Tibial artery (tissue), 4 donors: ENCODE results near the gene MMP15.

Experiments used
- DNase-seq, 2 donors: peaks; one replicate each; pipeline ENCODE4 v3.0.0-alpha.2; 2019
- H3K27ac ChIP-seq, 2 donors: fragments of 200-600 bp; sonication (generic) in 1 of 2; 1 replicate in 1 of 2; 2 replicates in 1 of 2; pipeline ENCODE4 v1.5.1; 2018 to 2019; ENCODE audit warnings: mild to moderate bottlenecking in 1 of 2
- H3K27me3 ChIP-seq, 2 donors: fragments of 200-600 bp; sonication (generic) in 1 of 2; one replicate each; pipeline versions ENCODE4 v1.5.1 to v1.6.0; 2016 to 2019
- H3K36me3 ChIP-seq, 3 donors: fragments of 200-600 bp; sonication (generic) in 2 of 3; one replicate each; pipeline ENCODE4 v1.5.1; 2016 to 2019; ENCODE audit warnings: mild to moderate bottlenecking in 2 of 3
- H3K4me1 ChIP-seq, 4 donors: fragments of 200-600 bp; sonication (generic) in 2 of 4; 1 replicate in 3 of 4; 2 replicates in 1 of 4; pipeline ENCODE4 v1.5.1; 2016 to 2019
- H3K4me3 ChIP-seq, 2 donors: fragments of 200-600 bp; sonication (generic) in 1 of 2; 1 replicate in 1 of 2; 2 replicates in 1 of 2; pipeline ENCODE4 v1.5.1; 2018 to 2019; ENCODE audit warnings: mild to moderate bottlenecking in 2 of 2
- H3K9me3 ChIP-seq, 3 donors: fragments of 200-600 bp; sonication (generic) in 1 of 3; one replicate each; pipeline ENCODE4 v1.5.1; 2016 to 2019
- CTCF ChIP-seq, 2 experiments: fragments of 200-600 bp in 1 of 2; fragments of 450-650 bp in 1 of 2; IDR thresholded peaks; one replicate each; pipeline ENCODE4 v1.5.1; 2017 to 2019; ENCODE audit warnings: antibody characterized with exemption in 2 of 2, mild to moderate bottlenecking in 1 of 2, moderate library complexity in 1 of 2
- intact Hi-C: fragments of 100-400 bp; cut with DNase I; formaldehyde crosslinking; loops from one replicate; pipeline ENCODE4 v1.15.0; 2023; ENCODE audit warnings: low total_unique reads

Gene MMP15

GRCh38 chr16:58043571-58044155 is 18.1 kb downstream of the MMP15 start:
- TF ChIP-seq CTCF (IDR thresholded peaks at IDR 0.05): no peak
- no peaks in the 10 kb centered on the region for H3K27me3 ChIP-seq
- peaks cover 0 to 23% (median 21%) of the 10 kb centered on the region in 3 donors for H3K36me3 ChIP-seq
- intact Hi-C loops: no loop called here
- H3K4me1 ChIP-seq: no peaks in the 10 kb centered on the region
- H3K9me3 ChIP-seq: no peaks in the 10 kb centered on the region
- no peak for DNase-seq
- H3K4me3 ChIP-seq: no peak overlapping the region
- no peak overlapping the region for H3K27ac ChIP-seq

GRCh38 chr16:58044266-58045019 is 18.9 kb downstream of the MMP15 start:
- Histone ChIP-seq H3K36me3 (peaks cover 0 to 23% (median 21%) of the 10 kb centered on the region in 3 donors), H3K27me3 (no peaks in the 10 kb centered on the region), H3K9me3 (no peaks in the 10 kb centered on the region), H3K4me3 (no peak overlapping the region), H3K27ac (no peak overlapping the region), H3K4me1 (no peaks in the 10 kb centered on the region)
- DNase-seq: no peak
- intact Hi-C loops: no loop called here
- TF ChIP-seq CTCF (IDR thresholded peaks at IDR 0.05): no peak

DNA sequence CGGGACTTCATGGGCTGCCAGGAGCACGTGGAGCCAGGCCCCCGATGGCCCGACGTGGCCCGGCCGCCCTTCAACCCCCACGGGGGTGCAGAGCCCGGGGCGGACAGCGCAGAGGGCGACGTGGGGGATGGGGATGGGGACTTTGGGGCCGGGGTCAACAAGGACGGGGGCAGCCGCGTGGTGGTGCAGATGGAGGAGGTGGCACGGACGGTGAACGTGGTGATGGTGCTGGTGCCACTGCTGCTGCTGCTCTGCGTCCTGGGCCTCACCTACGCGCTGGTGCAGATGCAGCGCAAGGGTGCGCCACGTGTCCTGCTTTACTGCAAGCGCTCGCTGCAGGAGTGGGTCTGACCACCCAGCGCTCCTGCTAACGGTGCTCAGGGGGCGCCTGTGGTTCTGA is 19.5 kb downstream of the MMP15 start:
- Histone ChIP-seq H3K9me3 (no peaks in the 10 kb centered on the region), H3K4me3 (no peak overlapping the region), H3K4me1 (no peaks in the 10 kb centered on the region), H3K27ac (no peak overlapping the region), H3K27me3 (no peaks in the 10 kb centered on the region), H3K36me3 (peaks cover 0 to 23% (median 18%) of the 10 kb centered on the region in 3 donors)
- no peak for TF ChIP-seq CTCF (IDR thresholded peaks at IDR 0.05)
- intact Hi-C loops: no loop called here
- no peak for DNase-seq

GRCh38 chr16:58046054-58046881 is 20.7 kb downstream of the MMP15 start:
- Histone ChIP-seq H3K9me3 (no peaks in the 10 kb centered on the region), H3K4me3 (no peak overlapping the region), H3K27ac (no peak overlapping the region), H3K4me1 (no peaks in the 10 kb centered on the region), H3K36me3 (peaks cover 0 to 23% (median 10%) of the 10 kb centered on the region in 3 donors), H3K27me3 (no peaks in the 10 kb centered on the region)
- DNase-seq: no peak
- no peak for TF ChIP-seq CTCF (IDR thresholded peaks at IDR 0.05)
- intact Hi-C loops: no loop called here

- H3K9me3 ChIP-seq: no peaks in the 10 kb centered on the region
- DNase-seq: no peak
- peaks cover 0 to 2% of the 10 kb centered on the region in 2 donors for H3K27me3 ChIP-seq
- H3K36me3 ChIP-seq: peaks cover 0 to 18% (median 9%) of the 10 kb centered on the region in 3 donors
- TF ChIP-seq CTCF (IDR thresholded peaks at IDR 0.05): no peak
- no peak overlapping the region for H3K27ac ChIP-seq
- intact Hi-C loops: no loop called here
- no peaks in the 10 kb centered on the region for H3K4me1 ChIP-seq
- H3K4me3 ChIP-seq: no peak overlapping the region
These were observed 21.4 kb downstream of the MMP15 start for GRCh38 chr16:58046936-58047335.
